ENCODE measurements around the gene UGT1A8.
"Not testable (repeated sequence)": the region's sequence is repeated elsewhere in the genome, so short reads cannot be mapped to it uniquely, and the experiment has no call there.

Gene UGT1A8

DNA sequence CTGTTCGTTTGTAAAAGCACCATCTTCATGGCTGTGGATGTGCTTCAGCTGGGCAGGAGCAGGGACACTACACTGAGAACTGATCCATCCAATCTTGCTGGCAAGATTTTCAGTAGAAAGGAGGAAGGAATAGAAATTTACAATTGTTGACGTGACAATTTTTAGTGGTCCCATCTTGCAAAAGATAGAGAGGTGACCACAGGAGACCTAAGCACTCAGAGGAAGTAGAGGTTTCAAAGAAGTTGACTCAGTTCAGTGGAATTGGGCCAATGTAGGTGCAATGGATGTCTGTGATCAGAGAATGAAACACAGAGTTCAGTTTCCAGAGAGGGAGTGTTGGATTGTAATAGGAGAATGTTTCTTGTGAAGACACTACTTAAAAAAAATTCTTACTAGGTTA lies 96.7 kb downstream of the UGT1A8 start:
- no peak for DNase-seq (ENCODE audit: low read depth in 2 of 2)

DNA sequence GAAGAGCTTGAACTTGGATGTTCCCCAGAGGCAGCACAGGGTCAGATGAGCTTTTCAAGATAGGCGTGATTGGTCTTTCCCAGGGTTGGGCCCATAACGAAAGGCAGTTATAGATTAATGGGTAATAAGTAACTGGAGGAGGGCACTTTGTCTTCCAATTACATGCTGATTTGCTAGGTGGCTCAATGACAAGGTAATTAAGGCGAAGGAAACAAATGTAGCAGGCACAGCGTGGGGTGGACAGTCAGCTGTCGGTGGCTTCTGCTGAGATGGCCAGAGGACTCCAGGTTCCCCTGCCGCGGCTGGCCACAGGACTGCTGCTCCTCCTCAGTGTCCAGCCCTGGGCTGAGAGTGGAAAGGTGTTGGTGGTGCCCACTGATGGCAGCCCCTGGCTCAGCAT lies 101.1 kb downstream of the UGT1A8 start, which contains the start of gene UGT1A4:
TSS of gene UGT1A4 (plus strand) at position 185 of the 400 bp plus-strand sequence. CDS start at position 270, 85 bp downstream.
- no peak for DNase-seq (ENCODE audit: low read depth in 2 of 2)

DNA sequence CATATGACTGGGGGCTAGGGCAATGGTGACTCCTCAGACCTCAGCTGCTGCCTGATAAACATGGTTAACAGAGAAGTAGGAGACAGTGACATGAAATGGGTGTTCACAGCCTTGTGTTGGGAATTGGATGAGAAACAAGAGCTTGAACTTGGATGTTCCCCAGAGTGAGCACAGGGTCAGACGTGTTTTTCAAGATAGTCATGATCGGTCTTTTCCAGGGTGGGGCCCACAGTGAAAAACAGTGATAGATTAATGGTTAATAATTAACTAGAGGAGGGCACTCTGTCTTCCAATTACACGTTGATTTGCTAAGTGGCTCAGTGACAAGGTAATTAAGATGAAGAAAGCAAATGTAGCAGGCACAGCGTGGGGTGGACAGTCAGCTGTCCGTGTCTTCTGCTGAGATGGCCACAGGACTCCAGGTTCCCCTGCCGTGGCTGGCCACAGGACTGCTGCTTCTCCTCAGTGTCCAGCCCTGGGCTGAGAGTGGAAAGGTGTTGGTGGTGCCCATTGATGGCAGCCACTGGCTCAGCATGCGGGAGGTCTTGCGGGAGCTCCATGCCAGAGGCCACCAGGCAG lies 111.4 kb downstream of the UGT1A8 start, which contains the start of gene UGT1A3:
TSS of gene UGT1A3 (plus strand) at position 320 of the 579 bp plus-strand sequence. CDS start at position 405, 85 bp downstream.
- no peak for DNase-seq (ENCODE audit: low read depth in 2 of 2)

DNA sequence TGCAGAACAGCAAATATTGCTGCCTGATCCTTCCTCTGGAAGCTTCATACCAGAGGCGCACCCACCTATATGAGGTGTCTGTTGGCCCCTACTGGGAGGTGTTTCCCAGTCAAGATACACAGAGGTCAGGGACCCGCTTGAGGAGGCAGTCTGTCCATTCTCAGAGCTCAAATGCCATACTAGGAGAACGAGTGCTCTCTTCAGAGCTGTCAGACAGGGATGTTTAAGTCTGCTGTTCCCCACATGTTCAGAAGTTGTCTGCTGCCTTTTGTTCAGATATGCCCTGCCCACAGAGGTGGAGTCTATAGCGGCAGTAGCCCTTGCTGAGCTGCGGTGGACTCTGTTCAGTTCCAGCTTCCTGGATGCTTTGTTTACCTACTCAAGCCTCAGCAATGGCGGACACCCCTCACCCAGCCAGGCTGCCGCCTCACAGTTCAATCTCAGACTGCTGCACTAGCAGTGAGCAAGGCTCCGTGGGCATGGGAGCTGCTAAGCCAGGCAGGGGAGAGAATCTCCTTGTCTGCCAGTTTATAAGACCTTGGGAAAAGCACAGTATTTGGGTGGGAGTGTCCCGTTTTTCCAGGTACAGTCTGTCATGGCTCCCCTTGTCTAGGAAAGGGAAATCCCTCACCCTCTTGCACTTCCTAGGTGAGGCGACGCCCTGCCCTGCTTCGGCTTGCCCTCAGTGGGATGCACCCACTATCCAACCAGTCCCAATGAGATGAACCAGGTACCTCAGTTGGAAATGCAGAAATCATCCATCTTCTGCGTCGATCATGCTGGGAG lies 119.6 kb downstream of the UGT1A8 start:
- not testable (repeated sequence) for DNase-seq (ENCODE audit: low read depth in 2 of 2)

DNA sequence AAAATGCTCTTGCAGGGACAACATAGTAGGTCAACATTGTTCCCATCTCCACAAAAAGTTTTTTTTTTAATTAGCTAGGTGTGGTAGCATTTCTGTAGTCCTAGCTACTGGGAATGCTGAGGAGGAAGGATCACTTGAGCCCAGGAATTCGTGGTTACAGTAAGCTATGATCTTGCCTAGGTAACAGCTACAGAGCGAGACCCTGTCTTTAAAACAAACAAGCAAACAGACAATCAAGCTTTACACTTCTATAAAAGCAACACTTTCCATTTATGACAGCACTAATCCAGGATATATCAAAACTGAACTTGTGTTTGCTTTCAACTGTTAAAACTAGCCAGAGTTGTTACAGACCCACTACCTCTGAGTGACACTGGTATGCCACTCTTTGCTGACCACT lies 123.4 kb downstream of the UGT1A8 start:
- no peak for DNase-seq (ENCODE audit: low read depth in 2 of 2)

DNA sequence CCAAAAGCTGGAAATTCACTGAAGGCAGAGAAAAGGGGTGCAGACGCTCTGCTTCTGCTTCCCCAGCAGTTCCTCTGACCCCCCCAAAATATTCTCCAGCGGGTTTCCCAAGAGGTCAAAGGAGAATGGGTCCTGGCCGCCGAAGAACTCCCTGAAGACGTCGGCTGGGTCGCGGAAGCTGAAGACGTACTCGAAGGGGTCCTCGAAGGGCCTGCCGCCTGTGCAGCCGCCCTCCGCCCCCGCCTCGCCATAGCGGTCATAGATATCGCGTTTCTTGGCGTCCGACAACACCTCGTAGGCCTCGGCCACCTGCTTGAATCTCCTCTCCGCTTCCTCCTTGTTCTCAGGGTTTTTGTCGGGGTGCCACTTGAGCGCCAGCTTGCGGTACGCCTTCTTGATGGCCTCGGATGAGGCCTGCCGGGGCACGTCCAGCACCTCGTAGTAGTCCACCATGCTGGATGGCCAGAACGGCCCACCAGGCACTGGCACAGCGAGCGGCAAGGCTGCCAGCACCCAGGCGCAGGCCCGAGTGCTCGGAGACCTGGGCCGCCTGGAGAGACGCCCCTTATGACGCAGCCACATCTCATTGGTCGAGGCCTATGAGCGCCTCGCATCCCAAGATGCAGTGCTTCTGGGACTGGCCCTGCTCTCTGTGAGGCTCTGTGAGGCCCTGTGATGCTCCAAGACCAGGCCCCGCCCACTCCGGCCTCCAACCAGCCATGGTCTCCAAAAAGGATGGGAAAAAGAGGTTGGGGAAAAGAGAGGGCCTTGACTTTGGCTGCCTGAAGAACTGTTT lies 126.2 kb downstream of the UGT1A8 start:
- DNase-seq (ENCODE audit: low read depth in 2 of 2) = no peak

DNA sequence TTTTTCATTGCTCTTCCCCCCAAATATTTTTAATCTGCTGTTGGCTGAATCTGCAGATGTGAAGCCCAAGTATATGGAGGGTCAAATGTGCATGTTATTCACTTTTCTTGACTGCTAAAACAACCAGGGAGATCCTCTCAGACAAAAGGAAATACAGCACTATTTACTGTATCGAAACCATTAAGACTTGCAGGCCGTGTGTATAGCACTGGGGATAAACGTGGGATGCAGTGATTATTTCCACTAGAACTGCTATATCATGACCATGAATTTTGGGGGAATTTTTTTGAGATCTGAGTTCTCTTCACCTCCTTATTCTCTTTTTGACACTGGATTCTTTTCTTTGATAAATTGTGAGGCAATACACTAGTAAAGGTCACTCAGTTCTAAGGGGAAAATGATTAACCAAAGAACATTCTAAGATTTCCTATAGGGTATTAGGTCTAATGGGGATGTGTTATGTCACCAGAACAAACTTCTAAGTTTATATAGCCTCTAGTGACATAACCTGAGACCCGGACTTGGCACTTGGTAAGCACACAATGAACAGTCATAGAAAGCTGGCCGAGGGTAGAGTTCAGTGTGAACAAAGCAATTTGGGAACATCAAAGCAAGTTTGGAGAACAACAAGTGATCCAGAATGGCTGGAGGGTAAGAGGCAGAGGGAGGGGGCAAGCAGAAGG lies 127.8 kb downstream of the UGT1A8 start:
- DNase-seq (ENCODE audit: low read depth in 2 of 2) = no peak

DNA sequence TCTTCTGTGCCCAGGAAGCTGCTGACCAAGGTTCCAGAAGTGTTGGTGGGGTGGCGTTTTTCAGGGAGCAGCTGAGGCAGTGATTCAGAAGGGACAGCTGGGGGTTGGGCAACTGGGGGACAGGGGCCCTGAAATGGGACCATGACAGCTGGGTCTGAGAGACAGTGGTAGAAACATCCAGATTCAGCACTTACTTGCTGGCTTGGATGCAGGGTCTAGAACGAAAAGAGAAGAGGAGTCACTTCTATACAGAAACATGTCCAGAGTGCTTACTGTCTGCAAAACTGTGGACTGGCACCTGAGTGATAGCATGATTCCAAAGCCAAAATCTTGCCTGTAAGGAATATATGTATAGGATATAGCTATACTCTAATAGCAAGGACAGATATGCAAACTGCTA lies 128.4 kb downstream of the UGT1A8 start:
- DNase-seq (ENCODE audit: low read depth in 2 of 2) = not testable (repeated sequence)

DNA sequence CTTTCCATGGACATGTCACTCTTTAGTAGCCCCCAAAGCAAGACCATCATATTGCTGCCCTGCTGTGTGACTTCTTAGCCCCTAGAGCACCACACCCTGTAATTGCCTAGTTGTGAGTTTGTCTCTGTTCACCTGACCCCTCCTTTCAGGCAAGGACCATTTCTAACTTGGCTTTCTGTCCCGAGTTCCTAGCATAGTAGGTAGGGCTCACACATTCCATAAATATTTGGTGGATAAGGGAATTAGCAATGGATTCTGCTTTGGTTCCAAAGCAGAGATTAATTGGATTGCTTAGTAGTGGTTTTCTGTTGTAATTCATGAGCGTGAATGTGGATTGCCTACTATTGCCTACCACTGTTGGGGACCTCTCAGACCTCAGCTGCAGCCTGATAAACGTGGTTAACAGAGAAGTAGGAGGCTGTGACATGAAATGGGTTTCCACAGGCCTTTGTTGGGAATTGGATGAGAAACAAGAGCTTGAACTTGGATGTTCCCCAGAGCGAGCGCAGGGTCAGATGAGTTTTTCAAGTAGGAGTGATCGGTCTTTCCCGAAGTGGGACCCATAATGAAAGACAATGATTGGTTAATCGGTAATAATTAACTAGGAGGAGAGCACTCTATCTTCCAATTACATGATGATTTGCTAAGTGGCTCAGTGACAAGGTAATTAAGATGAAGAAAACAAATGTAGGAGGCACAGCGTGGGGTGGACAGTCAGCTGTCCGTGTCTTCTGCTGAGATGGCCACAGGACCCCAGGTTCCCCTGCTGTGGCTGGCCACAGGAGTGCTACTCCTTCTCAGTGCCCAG lies 129.2 kb downstream of the UGT1A8 start:
- no peak for DNase-seq (ENCODE audit: low read depth in 2 of 2)

DNA sequence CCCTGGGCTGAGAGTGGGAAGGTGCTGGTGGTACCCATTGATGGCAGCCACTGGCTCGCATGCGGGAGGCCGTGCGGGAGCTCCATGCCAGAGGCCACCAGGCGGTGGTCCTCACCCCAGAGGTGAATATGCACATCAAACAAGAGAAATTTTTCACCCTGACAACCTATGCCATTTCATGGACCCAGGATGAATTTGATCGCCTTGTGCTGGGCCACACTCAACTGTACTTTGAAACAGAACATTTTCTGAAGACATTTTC lies 129.8 kb downstream of the UGT1A8 start:
- no peak for DNase-seq (ENCODE audit: low read depth in 2 of 2)

DNA sequence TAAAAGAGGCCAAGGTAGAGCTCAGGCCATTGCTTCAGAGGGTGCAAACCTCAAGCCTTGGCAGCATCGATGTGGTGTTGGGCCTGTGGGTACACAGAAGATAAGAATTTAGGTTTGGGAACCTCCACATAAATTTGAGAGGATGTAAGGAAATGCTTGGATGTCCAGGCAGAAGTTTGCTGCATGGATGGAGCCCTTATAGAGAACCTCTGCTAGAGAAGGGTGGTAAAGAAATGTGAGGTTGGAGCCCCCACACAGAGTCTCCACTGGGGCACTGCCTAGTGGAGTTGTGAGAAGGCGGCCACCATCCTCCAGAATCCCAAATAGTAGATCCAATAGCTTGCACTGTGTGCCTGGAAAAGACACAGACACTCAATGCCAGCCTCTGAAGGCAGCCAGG lies 133.3 kb downstream of the UGT1A8 start:
- not testable (repeated sequence) for DNase-seq (ENCODE audit: low read depth in 2 of 2)

DNA sequence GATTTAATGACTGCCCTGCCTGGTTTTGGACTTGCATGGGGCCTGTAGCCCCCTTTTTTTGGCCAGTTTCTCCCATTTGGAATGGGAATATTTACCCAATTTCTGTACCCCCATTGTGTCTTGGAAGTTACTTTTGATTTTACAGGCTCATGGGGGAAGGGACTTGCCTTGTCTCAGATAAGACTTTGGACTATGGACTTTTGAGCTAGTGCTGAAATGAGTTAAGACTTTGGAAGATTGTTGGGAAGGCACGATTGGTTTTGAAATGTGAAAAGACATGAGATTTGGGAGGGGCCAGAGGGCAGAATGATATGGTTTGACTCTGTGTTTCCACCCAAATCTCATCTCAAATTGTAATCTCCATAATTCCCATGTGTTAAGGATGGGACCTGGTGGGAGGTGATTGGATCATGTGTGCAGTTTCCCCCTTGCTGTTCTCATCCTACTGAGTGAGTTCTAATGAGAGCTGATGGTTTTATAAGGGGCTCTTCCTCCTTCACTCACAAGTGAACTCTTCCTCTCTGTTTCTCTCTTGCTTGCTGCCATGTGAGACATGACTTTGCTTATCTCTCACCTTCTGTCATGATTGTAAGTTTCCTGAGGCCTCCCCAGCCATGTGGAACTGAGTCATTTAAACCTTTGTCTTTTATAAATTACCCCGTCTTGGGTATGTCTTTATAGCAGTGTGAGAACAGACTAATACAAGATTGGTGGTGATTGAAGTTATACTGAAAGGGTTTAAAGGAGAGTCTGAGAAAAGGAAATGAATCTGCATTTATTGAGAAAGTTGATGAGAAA lies 134.0 kb downstream of the UGT1A8 start:
- DNase-seq (ENCODE audit: low read depth in 2 of 2) = not testable (repeated sequence)

DNA sequence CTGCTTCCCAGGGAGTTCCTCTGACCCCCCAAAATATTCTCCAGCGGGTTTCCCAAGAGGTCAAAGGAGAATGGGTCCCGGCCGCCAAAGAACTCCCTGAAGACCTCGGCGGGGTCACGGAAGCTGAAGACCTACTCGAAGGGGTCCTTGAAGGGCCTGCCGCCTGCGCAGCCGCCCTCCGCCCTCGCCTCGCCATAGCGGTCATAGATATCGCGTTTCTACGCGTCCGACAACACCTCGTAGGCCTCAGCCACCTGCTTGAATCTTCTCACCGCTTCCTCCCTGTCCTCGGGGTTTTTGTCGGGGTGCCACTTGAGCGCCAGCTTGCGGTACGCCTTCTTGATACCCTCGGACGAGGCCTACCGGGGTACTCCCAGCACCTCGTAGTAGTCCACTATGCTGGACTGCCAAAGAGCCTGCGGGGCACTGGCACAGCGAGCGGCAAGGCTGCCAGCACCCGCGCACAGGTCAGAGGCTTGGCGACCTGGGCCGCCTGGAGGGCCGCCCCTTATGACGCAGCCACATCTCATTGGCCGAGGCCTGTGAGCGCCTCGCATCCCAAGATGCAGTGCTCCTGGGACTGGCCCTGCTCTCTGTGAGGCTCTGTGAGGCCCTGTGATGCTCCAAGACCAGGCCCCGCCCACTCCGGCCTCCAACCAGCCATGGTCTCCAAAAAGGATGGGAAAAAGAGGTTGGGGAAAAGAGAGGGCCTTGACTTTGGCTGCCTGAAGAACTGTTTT lies 137.6 kb downstream of the UGT1A8 start:
- DNase-seq (ENCODE audit: low read depth in 2 of 2) = no peak

DNA sequence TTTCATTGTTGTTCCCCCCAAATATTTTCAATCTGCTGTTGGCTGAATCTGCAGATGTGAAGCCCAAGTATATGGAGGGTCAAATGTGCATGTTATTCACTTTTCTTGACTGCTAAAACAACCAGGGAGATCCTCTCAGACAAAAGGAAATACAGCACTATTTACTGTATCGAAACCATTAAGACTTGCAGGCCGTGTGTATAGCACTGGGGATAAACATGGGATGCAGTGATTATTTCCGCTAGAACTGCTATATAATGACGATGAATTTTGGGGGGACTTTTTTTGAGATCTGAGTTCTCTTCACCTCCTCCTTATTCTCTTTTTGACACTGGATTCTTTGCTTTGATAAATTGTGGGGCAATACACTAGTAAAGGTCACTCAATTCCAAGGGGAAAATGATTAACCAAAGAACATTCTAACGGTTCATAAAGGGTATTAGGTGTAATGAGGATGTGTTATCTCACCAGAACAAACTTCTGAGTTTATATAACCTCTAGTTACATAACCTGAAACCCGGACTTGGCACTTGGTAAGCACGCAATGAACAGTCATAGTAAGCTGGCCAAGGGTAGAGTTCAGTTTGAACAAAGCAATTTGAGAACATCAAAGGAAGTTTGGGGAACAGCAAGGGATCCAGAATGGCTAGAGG lies 139.1 kb downstream of the UGT1A8 start:
- DNase-seq (ENCODE audit: low read depth in 2 of 2) = no peak

DNA sequence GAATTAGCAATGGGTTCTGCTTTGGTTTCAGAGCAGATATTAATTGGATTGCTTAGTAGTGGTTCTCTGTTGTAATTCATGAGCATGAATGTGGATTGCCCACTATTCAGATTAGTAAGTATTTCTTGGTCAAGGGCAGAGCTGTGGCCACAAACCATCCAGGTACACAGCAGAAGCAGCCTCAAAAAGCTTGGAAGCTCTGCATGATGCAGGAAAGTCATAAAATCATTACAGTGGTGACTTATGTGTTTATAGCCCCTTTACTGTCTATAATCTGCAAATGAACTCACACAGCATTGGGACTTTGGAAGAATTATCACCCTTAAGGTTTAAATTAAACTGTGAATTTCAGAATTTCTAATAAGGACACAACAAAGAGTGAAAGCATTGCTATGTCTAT lies 140.7 kb downstream of the UGT1A8 start:
- no peak for DNase-seq (ENCODE audit: low read depth in 2 of 2)

DNA sequence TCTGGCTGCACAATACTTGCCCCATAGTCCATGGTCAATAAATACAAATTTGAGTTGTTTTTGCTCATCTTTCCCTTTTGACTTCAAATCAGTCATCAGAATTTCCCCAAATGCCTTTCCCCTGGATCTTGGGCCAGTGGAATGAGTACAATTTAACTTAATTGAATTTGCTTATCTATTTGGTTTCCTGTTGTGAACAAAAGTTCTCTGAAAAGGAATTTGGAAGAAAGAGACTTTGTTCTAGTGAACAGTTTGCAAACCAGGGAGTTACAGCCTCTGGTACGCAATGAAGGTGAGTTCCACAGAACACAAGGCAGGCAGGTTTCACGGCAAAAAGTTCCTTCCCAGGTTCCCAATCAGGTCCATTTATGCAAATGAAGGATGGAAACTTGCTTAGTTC lies 141.4 kb downstream of the UGT1A8 start:
- DNase-seq (ENCODE audit: low read depth in 2 of 2) = no peak

DNA sequence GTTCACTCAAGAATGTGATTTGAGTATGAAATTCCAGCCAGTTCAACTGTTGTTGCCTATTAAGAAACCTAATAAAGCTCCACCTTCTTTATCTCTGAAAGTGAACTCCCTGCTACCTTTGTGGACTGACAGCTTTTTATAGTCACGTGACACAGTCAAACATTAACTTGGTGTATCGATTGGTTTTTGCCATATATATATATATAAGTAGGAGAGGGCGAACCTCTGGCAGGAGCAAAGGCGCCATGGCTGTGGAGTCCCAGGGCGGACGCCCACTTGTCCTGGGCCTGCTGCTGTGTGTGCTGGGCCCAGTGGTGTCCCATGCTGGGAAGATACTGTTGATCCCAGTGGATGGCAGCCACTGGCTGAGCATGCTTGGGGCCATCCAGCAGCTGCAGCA lies 142.6 kb downstream of the UGT1A8 start, which contains the start of gene UGT1A1:
TSS of gene UGT1A1 (plus strand) at position 228 of the 400 bp plus-strand sequence. CDS start at position 246, 18 bp downstream.
- no peak for DNase-seq (ENCODE audit: low read depth in 2 of 2)

DNA sequence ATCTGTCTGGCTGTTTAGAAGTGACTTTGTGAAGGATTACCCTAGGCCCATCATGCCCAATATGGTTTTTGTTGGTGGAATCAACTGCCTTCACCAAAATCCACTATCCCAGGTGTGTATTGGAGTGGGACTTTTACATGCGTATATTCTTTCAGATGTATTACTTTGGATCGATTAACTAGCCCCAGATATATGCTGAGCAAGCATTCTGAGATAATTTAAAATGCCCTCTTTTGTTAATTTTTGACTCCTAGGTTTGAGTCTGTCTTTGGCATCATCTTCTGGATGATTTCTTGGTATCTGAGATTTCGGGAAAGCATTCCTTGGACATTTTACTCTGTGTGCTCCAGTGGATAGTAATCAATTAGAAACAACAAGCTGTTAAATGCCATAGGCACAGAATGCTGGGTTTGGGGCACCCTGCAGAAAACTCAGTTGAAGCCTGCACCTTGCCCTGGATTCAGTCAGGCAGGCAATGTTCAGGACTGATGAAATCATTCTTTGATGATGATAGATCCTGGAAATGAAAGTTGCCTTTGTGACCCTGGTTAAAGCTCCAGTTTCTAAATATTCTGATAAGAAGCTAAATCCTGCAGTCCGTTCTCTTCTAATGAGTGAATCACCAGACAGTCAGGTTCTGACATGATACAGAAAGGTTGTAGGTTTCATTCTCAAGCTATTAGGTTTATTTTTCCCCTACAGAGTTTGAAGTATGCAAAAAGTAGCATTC lies 143.8 kb downstream of the UGT1A8 start:
- no peak for DNase-seq (ENCODE audit: low read depth in 2 of 2)

Measured in stimulated activated CD4-positive, alpha-beta T cell treated with anti-CD3 and anti-CD28 coated beads, Interleukin-12 subunit alpha, Interleukin-12 subunit beta, amount 100 ng/mL, for 24 hours (primary cell).